ENCODE results near the gene TMEM176A.

Gene TMEM176A

DNA sequence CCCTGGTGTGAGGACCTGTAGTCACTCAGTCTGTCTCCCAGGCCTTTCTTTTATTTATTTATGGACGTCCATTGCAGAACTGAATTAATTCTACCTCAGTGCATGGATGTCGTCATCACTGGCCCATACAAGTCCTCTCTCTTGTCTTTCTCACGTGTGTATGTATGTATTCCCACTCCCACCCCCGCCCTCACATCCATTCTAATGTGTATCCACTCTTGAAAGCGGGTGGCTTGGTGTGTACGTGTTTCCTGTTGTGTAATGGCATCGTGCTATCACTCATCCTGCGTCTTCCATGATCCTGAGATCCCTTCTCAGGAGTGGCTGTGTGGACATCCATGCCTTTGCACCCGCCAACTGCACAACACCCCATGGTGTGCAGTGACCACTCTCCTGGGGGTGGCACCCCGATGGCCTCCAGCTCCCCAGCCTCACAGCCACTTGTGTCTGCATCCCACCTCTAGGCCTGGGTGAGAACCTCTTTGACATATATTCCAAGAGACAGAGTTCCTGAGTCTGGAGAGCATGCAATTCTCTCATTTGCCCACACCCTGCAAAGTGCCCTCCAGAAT, 48.7 kb downstream of the TMEM176A start:
- DNase-seq (ENCODE audit: low read depth), result no peak

DNA sequence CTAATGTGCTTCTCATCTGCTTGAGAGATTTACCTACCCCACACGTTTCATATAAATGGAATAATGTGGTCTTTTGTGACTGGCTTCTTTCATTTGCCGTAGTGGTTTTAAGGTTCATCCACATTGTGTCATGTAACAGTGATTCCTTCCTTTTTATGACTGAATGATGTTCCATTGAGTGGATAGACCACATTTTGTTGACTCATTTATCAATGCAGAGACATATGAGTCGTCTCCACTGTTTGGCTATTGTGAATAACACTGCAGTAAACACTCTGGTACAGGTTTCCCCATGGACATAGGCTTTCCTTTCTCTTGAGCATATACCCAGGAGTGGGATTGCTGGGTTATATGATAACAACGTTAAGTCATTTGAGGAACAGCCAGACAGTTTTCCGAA, 49.7 kb downstream of the TMEM176A start:
- DNase-seq (ENCODE audit: low read depth), result no peak

DNA sequence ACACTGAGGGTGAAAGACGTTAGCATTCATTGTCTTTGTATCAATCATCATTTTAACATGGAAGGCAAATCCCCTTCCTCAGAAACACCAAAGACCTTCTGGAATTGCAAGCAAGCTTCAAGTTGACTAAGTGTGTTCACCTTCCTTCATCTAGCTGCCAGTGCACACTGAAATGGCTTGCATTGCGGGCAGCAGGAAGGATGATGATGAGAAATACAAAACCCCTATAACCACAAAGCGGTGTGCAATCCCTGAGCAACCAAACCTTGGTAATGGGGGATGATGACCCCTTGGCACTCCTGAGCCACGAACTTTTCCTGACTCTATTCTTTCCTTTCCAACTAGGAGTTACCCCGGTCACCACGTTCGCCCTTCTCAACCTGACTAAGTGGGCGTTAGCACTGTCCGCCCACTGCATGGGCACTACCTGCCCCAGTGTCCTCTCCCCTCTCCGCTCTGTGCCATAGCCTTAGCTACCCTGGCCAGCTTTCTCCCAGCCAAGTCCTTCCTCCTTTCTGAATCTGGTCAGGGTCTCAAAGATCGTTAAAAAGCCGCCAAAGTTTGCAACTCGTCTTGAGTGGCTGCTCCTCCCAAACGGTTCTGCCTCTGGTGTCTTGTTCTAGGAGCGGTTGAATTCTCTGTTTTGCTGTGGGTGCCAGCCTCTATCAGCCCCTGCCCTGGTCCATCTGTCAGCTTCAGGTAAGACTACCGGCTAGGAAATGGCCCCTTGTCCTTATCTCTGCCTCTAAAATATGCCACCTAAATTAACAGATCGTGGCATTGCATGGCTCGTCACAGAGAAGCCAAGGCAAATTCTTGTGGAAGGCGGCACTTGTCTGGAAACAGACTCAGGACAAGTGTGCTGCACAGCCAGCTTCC, 51.2 kb downstream of the TMEM176A start:
- no peak for DNase-seq (ENCODE audit: low read depth)

DNA sequence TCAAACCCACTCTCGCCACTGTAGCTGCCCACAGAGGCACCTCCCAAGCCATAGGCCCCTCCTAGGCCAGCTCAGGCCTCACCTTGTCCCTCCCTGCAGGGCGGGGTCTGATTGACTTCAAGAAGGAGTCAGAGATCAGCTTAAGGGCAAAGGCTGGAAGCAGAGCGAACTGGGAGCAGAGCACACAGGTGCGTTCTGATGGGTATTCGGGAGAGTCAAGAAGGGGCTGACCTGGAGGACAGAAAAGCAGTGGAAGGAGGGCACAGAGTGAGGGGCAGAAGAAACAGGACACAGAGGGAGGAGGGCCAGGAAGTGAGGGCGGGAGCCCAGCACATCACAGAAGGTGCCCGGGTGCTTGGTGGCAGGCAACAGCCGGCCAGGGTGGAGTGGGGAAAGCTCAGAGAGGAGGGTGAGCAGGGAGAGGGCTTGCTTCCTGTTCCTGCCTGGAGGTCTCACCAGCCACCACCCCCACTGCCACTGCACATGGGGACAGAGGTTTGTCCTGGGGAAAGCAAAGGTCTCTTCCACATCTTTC, 51.9 kb downstream of the TMEM176A start, which contains the start of gene AOC1:
Gene AOC1, plus strand, starts transcription at position 147 of the 535 bp plus-strand sequence. CDS start 3,954 bp downstream, outside the sequence.
- DNase-seq (ENCODE audit: low read depth), result no peak

DNA sequence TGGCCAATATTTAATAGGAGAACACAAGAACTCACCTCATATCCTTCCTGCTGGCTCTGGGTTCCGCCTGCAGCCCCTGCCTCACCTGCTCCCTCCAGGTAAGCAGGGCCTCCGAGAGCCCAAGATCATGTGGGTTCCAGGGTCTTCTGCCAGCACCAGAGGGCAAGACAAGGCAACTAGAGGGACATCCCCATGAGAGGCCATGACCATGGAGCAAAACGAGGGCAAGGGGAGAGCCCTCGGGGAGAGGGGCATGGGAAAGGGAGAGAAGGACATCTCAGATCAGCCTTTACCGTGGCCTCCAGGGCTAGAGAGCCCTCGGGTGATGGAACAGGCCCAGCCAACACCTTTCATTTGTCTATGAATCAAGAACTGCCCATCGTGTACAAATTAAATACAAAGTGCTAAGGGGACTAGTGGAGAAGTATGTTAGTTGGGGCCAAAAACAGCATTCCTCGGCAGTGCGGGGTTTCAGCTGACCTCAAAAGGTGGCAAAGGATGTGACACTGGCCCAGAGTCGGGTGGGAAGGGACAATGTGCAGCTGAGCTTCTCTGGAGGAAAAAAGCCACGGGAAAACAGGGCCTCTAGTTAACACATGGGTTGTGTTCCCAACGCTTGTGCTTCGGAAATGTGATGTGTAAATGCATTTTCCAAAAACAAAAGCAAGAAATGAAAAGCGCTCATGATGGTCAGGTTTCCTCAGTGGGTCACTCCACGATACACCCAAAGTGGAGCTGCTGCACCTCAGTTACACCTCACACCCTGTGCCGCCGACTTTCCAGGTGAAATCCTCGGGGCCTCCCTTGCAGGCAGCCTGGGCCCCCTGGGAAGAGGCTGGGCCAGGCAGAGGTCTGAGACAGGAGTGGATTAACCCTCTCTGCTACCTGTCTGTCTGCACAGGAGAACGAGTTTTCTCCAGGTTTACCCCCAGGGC, 53.8 kb downstream of the TMEM176A start:
- DNase-seq (ENCODE audit: low read depth), result no peak
